SK-N-SH treated with all-trans-retinoic acid at 6 μM for 48 hours (cell line): ENCODE results near the gene HSFX1.
"Not testable (repeated sequence)": the region's sequence is repeated elsewhere in the genome, so short reads cannot be mapped to it uniquely, and the experiment has no call there.

Experiments
- CSRNP3 ChIP-seq: fragments of 250-450 bp; sonication (Bioruptor Pico); IDR thresholded peaks from 2 replicates; pipeline ENCODE4 v1.5.1; 2021; ENCODE audit warnings: mild to moderate bottlenecking, moderate library complexity
- ISL1 ChIP-seq: fragments of 250-450 bp; sonication (Bioruptor Pico); IDR thresholded peaks from 2 replicates; pipeline ENCODE4 v2.1.2; 2022; ENCODE audit warnings: mild to moderate bottlenecking, moderate library complexity
- OSR1 ChIP-seq: fragments of 250-450 bp; sonication (Bioruptor Pico); IDR thresholded peaks from 2 replicates; pipeline ENCODE4 v1.8.0; 2022; ENCODE audit warnings: moderate library complexity, mild to moderate bottlenecking, inconsistent platforms
- TCF4 ChIP-seq: fragments of 250-450 bp; sonication (Bioruptor Pico); IDR thresholded peaks from 2 replicates; pipeline ENCODE4 v1.8.0; 2021; ENCODE audit warnings: mild to moderate bottlenecking, moderate library complexity, borderline replicate concordance
- TOX ChIP-seq: fragments of 250-450 bp; sonication (Bioruptor Pico); IDR thresholded peaks from 2 replicates; pipeline ENCODE4 v1.8.0; 2021; ENCODE audit warnings: mild to moderate bottlenecking, moderate library complexity, borderline replicate concordance
- ZFP3 ChIP-seq: fragments of 250-450 bp; sonication (Bioruptor Pico); IDR thresholded peaks from 2 replicates; pipeline ENCODE4 v1.5.0; 2020; ENCODE audit warnings: mild to moderate bottlenecking, moderate library complexity
- ZFP30 ChIP-seq: fragments of 450-650 bp; formaldehyde crosslinking; IDR thresholded peaks from 2 replicates; pipeline ENCODE4 v1.5.0; 2022; ENCODE audit warnings: mild to moderate bottlenecking, moderate library complexity
- TF ChIP-seq, protein P1 (sequence below): fragments of 250-450 bp; sonication (Bioruptor Pico); IDR thresholded peaks from 2 replicates; pipeline ENCODE4 v1.8.0; 2020; ENCODE audit warnings: mild to moderate bottlenecking, moderate library complexity, borderline replicate concordance

GRCh38 chrX:149742269-149742668 lies 31.6 kb upstream of the HSFX1 start:
- not testable (repeated sequence) for TF ChIP-seq ZFP3; OSR1 (CRISPR knock-in tag); ZFP30 (CRISPR knock-in tag); TCF4; TOX; CSRNP3 (CRISPR knock-in tag); ISL1 (CRISPR knock-in tag)
- TF ChIP-seq, protein P1, sequence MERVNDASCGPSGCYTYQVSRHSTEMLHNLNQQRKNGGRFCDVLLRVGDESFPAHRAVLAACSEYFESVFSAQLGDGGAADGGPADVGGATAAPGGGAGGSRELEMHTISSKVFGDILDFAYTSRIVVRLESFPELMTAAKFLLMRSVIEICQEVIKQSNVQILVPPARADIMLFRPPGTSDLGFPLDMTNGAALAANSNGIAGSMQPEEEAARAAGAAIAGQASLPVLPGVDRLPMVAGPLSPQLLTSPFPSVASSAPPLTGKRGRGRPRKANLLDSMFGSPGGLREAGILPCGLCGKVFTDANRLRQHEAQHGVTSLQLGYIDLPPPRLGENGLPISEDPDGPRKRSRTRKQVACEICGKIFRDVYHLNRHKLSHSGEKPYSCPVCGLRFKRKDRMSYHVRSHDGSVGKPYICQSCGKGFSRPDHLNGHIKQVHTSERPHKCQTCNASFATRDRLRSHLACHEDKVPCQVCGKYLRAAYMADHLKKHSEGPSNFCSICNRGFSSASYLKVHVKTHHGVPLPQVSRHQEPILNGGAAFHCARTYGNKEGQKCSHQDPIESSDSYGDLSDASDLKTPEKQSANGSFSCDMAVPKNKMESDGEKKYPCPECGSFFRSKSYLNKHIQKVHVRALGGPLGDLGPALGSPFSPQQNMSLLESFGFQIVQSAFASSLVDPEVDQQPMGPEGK (CRISPR knock-in tag) = not testable (repeated sequence)
